DND-41 (cell line): Measurements from ENCODE around the gene ZNRF4.

Experiments used
- EZH2 ChIP-seq: IDR thresholded peaks from 3 replicates; pipeline ENCODE4 v1.6.1; 2012; ENCODE audit warnings: borderline replicate concordance, low read depth, mild to moderate bottlenecking, moderate library complexity, low read length, inconsistent platforms; ENCODE audit not compliant: severe bottlenecking
- TF ChIP-seq, protein P1 (sequence below): IDR thresholded peaks from 2 replicates; pipeline ENCODE4 v1.5.1; 2012; ENCODE audit warnings: borderline replicate concordance, low read length, moderate library complexity, mild to moderate bottlenecking; ENCODE audit not compliant: poor library complexity, severe bottlenecking; ENCODE audit errors: extremely low read depth

- TF ChIP-seq, protein P1, sequence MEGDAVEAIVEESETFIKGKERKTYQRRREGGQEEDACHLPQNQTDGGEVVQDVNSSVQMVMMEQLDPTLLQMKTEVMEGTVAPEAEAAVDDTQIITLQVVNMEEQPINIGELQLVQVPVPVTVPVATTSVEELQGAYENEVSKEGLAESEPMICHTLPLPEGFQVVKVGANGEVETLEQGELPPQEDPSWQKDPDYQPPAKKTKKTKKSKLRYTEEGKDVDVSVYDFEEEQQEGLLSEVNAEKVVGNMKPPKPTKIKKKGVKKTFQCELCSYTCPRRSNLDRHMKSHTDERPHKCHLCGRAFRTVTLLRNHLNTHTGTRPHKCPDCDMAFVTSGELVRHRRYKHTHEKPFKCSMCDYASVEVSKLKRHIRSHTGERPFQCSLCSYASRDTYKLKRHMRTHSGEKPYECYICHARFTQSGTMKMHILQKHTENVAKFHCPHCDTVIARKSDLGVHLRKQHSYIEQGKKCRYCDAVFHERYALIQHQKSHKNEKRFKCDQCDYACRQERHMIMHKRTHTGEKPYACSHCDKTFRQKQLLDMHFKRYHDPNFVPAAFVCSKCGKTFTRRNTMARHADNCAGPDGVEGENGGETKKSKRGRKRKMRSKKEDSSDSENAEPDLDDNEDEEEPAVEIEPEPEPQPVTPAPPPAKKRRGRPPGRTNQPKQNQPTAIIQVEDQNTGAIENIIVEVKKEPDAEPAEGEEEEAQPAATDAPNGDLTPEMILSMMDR, result no peak
- TF ChIP-seq EZH2, result no peak
Measured at GRCh38 chr19:5495792-5496191, 40.6 kb downstream of the ZNRF4 start.
